ENCODE results near the gene PTH1R.

The PTH1R gene

DNA sequence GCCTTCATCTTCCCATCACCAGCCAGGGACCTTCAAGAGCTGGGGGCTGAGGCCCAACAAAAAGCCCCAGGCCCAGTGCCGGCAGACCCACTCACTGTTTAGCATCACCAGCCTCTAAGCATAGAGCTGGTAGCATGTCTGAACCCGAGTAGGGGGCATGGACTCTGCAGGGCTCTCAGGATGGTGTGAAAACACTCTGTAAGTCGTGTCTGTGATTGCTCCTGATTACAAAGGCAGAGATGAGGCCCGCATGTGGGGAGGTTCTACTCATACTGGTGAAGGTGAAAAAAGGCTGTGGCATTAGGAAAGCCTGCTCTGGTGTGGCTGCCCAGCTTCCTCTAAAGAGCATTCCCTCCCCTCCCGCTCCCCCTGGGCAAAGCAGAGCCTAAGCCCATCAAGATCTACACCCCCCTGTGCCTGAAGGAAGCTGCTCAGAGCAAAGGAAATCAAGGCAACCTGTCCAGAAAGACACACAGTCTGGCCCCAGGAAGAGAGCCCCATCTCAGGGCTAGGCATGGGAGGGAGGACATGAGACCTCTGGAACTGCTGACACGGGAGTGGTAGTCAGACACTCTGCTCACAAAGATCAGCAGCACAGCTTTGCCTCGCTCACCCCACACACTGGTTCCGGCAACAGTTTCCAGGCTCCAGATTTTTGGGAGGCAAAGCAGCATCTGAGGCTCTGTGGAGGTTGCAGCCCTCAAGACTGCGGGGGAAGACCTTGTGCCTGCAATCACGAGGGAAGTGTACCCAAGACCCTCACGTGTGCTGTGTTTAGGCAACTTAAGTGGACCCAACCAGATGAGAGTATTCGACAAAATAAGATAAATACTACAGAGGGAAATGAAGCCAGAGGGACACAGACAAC lies 62.3 kb downstream of the PTH1R start:
- Histone ChIP-seq H3K4me3 (ENCODE audit: low read length) (no peak overlapping the region), H3K27me3 (ENCODE audit: low read depth, low read length) (no peaks in the 10 kb centered on the region), H3K27ac (ENCODE audit: low read length) (peak overlapping the region; percentile 65), H2AFZ (ENCODE audit: low read depth, low read length) (no peak overlapping the region), H3K4me2 (ENCODE audit: low read length) (peak overlapping the region; percentile 53), H3K4me1 (ENCODE audit: low read length) (peaks cover 87% of the 10 kb centered on the region), H3K36me3 (replicated peaks; ENCODE audit: low read depth, low read length) (peaks cover 61% of the 10 kb centered on the region), H4K20me1 (ENCODE audit: insufficient read depth, low read length) (peaks cover 11% of the 10 kb centered on the region; the same call in 1 of the 2 replicates), H3K9me3 (ENCODE audit: insufficient read depth, low read length) (no peaks in the 10 kb centered on the region), H3K79me2 (ENCODE audit: low read length) (peaks cover 97% of the 10 kb centered on the region), H3K9ac (ENCODE audit: low read length) (peak overlapping the region; percentile 41; the same call in 1 of the 2 replicates)
- TF ChIP-seq, protein P1, sequence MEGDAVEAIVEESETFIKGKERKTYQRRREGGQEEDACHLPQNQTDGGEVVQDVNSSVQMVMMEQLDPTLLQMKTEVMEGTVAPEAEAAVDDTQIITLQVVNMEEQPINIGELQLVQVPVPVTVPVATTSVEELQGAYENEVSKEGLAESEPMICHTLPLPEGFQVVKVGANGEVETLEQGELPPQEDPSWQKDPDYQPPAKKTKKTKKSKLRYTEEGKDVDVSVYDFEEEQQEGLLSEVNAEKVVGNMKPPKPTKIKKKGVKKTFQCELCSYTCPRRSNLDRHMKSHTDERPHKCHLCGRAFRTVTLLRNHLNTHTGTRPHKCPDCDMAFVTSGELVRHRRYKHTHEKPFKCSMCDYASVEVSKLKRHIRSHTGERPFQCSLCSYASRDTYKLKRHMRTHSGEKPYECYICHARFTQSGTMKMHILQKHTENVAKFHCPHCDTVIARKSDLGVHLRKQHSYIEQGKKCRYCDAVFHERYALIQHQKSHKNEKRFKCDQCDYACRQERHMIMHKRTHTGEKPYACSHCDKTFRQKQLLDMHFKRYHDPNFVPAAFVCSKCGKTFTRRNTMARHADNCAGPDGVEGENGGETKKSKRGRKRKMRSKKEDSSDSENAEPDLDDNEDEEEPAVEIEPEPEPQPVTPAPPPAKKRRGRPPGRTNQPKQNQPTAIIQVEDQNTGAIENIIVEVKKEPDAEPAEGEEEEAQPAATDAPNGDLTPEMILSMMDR (IDR thresholded peaks at IDR 0.05; ENCODE audit: low read depth, low read length), result no peak
- TF ChIP-seq EZH2phosphoT487 (IDR thresholded peaks at IDR 0.05; ENCODE audit: low read depth), result no peak

DNA sequence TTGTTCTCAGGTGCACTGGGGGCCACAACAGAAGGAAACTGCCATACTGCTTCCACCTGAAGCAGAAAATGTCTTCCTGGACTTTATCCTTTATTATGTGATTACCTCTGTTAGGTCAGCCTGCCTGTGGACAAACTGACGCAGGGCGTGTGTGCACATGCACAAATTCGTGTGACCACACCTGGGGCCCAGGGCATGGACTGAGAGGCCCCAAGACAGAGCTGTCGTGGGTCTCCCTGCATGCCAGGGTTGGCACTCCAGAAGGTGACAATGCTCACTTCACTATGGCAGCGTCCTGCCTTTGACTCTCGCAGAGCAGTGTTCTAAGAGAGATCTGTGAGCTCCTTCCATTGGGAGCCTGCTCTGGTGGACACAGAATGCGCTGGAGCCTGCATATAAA lies 64.6 kb downstream of the PTH1R start:
- H4K20me1 ChIP-seq (ENCODE audit: insufficient read depth, low read length), result peaks cover 19% of the 10 kb centered on the region; the same call in 1 of the 2 replicates
- TF ChIP-seq, protein P1 (IDR thresholded peaks at IDR 0.05; ENCODE audit: low read depth, low read length), result no peak
- no peak for TF ChIP-seq EZH2phosphoT487 (IDR thresholded peaks at IDR 0.05; ENCODE audit: low read depth)
- peaks cover 97% of the 10 kb centered on the region for H3K79me2 ChIP-seq (ENCODE audit: low read length)
- H3K4me3 ChIP-seq (ENCODE audit: low read length), result no peak overlapping the region
- H3K27ac ChIP-seq (ENCODE audit: low read length), result peak overlapping the region; percentile 85; the same call in 1 of the 2 replicates
- H3K9ac ChIP-seq (ENCODE audit: low read length), result no peak overlapping the region
- no peaks in the 10 kb centered on the region for H3K27me3 ChIP-seq (ENCODE audit: low read depth, low read length)
- H3K4me2 ChIP-seq (ENCODE audit: low read length), result no peak overlapping the region
- H3K4me1 ChIP-seq (ENCODE audit: low read length), result peaks cover 76% of the 10 kb centered on the region
- H2AFZ ChIP-seq (ENCODE audit: low read depth, low read length), result no peak overlapping the region
- H3K36me3 ChIP-seq (replicated peaks; ENCODE audit: low read depth, low read length), result peaks cover 61% of the 10 kb centered on the region
- H3K9me3 ChIP-seq (ENCODE audit: insufficient read depth, low read length), result no peaks in the 10 kb centered on the region

DNA sequence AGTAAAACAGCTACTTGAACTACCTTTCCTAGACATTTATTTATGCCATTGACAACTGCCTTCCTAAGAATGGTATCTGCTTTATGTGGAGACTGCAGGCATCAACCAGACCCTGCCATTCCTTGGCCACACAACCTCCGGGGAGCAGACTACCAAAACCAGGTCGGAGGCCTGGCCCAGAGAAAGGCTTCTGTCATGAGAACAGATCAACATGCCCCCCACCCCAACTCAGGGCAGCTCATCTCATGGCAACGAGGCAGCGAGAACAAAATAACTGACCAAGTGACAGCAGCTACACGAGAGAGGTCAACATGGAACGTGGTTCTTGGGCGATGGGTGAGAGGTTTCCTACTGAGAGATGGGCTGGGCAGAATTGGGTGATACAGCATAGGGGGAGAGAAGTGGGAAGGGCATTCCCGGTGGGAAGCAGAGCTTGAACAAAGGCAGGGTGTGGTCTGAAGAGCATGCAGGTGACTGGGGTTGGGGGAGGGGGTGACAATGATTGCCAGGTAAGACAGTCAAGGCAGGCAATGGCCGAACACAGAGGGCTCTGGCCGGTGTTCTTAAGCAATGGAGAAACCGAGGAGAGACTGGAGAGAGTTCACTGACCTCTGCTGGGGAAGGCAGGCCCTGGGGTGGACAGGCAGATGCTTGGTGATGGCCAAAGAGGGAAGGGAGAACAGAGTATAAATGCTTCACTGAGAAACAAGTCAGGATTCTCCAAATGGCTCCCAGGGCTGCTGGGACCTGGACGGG lies 65.1 kb downstream of the PTH1R start:
- Histone ChIP-seq H3K36me3 (replicated peaks; ENCODE audit: low read depth, low read length) (peaks cover 61% of the 10 kb centered on the region), H3K9me3 (ENCODE audit: insufficient read depth, low read length) (no peaks in the 10 kb centered on the region), H3K79me2 (ENCODE audit: low read length) (peaks cover 97% of the 10 kb centered on the region), H3K27ac (ENCODE audit: low read length) (peak overlapping the region; percentile 85), H3K9ac (ENCODE audit: low read length) (peak overlapping the region; percentile 74), H3K27me3 (ENCODE audit: low read depth, low read length) (no peaks in the 10 kb centered on the region), H2AFZ (ENCODE audit: low read depth, low read length) (no peak overlapping the region), H3K4me2 (ENCODE audit: low read length) (peak overlapping the region; percentile 91), H3K4me1 (ENCODE audit: low read length) (peaks cover 76% of the 10 kb centered on the region), H3K4me3 (ENCODE audit: low read length) (peak overlapping the region; percentile 68), H4K20me1 (ENCODE audit: insufficient read depth, low read length) (peaks cover 25% of the 10 kb centered on the region)
- TF ChIP-seq, protein P1 (IDR thresholded peaks at IDR 0.05; ENCODE audit: low read depth, low read length), result no peak
- TF ChIP-seq EZH2phosphoT487 (IDR thresholded peaks at IDR 0.05; ENCODE audit: low read depth), result no peak

All from OCI-LY3 (cell line).